Measurements from ENCODE around the gene GPR153. TPM values are rescaled to one million over a fixed set of nuclear protein-coding genes. Genes with fewer than 3 reads are reported as not detected.
A peak's percentile ranks its signal among the peaks of the same experiment; 100 is the strongest.

Gene GPR153
- total RNA-seq, 4 donors from 2014 or later: 3.3 to 162 (median 121) TPM

- DNase-seq: no peak
- H3K27ac ChIP-seq: peak overlapping the region in 3 of 4 donors; percentile 52 to 93 (median 86)
- peak overlapping the region in 3 of 4 donors; percentile 75 to 100 (median 76) for H3K4me3 ChIP-seq
- H3K9me3 ChIP-seq: no peaks in the 10 kb centered on the region
- no peaks in the 10 kb centered on the region for H3K36me3 ChIP-seq
- H3K27me3 ChIP-seq: no peaks in the 10 kb centered on the region
- peaks cover 2 to 23% (median 11%) of the 10 kb centered on the region in 4 donors for H3K4me1 ChIP-seq
- TF ChIP-seq POLR2A (IDR thresholded peaks at IDR 0.05) (no peak), CTCF (IDR thresholded peaks at IDR 0.05) (no peak)
These were observed 707 bp upstream of the GPR153 start for GRCh38 chr1:6261615-6261995.

GRCh38 chr1:6260433-6260934 is 414 bp downstream of the GPR153 start:
- Histone ChIP-seq H3K27ac (peak overlapping the region; percentile 64 to 93 (median 84)), H3K27me3 (no peaks in the 10 kb centered on the region), H3K4me1 (peaks cover 2 to 23% (median 11%) of the 10 kb centered on the region in 4 donors), H3K4me3 (peak overlapping the region; percentile 62 to 100 (median 76)), H3K36me3 (no peaks in the 10 kb centered on the region), H3K9me3 (no peaks in the 10 kb centered on the region)
- DNase-seq: no peak
- no peak for TF ChIP-seq CTCF (IDR thresholded peaks at IDR 0.05)
- TF ChIP-seq POLR2A (IDR thresholded peaks at IDR 0.05): no peak

GRCh38 chr1:6259491-6260362 is 1.2 kb downstream of the GPR153 start:
- Histone ChIP-seq H3K9me3 (no peaks in the 10 kb centered on the region), H3K27ac (peak overlapping the region; percentile 64 to 93 (median 84))
- TF ChIP-seq POLR2A (IDR thresholded peaks at IDR 0.05): peak; percentile 36 to 78
- TF ChIP-seq CTCF (IDR thresholded peaks at IDR 0.05): peak in 3 of 6 experiments; percentile 37 to 41 (median 40)

GRCh38 chr1:6258675-6259074 is 2.2 kb downstream of the GPR153 start:
- H3K4me3 ChIP-seq: peak overlapping the region in 1 of 4 donors; percentile 100
- TF ChIP-seq CTCF (IDR thresholded peaks at IDR 0.05): no peak
- TF ChIP-seq POLR2A (IDR thresholded peaks at IDR 0.05): no peak
- H3K4me1 ChIP-seq: peaks cover 2 to 23% (median 11%) of the 10 kb centered on the region in 4 donors
- DNase-seq: peak in 2 of 3 donors; percentile 78 to 81
- peaks cover 0 to 10% (median 0%) of the 10 kb centered on the region in 3 donors for H3K36me3 ChIP-seq
- H3K27ac ChIP-seq: peak overlapping the region in 3 of 4 donors; percentile 78 to 93 (median 89)
- H3K9me3 ChIP-seq: no peaks in the 10 kb centered on the region
- no peaks in the 10 kb centered on the region for H3K27me3 ChIP-seq

More at GRCh38 chr1:6259491-6260362, 1.2 kb downstream of the GPR153 start:
- H3K27me3 ChIP-seq: no peaks in the 10 kb centered on the region
- H3K4me3 ChIP-seq: peak overlapping the region; percentile 62 to 100 (median 76)
- peak; percentile 71 to 95 (median 94) for DNase-seq
- no peaks in the 10 kb centered on the region for H3K36me3 ChIP-seq
- H3K4me1 ChIP-seq: peaks cover 2 to 23% (median 11%) of the 10 kb centered on the region in 4 donors

GRCh38 chr1:6257541-6258069 is 3.3 kb downstream of the GPR153 start:
- no peaks in the 10 kb centered on the region for H3K27me3 ChIP-seq
- H3K27ac ChIP-seq: no peak overlapping the region
- H3K4me1 ChIP-seq: peaks cover 2 to 23% (median 11%) of the 10 kb centered on the region in 4 donors
- TF ChIP-seq CTCF (IDR thresholded peaks at IDR 0.05) (no peak), POLR2A (IDR thresholded peaks at IDR 0.05) (no peak)
- H3K9me3 ChIP-seq: no peaks in the 10 kb centered on the region
- peaks cover 0 to 21% (median 0%) of the 10 kb centered on the region in 3 donors for H3K36me3 ChIP-seq
- H3K4me3 ChIP-seq: no peak overlapping the region
- no peak for DNase-seq

Measured in Peyer's patch (tissue), 4 donors.